C4-2B (cell line): ENCODE results near the gene PRLH.

Experiments
- H3K27ac ChIP-seq: fragments of 450-650 bp; 2 replicates; pipeline ENCODE4 v1.5.1; 2017
- CTCF ChIP-seq: fragments of 450-650 bp; conservative IDR thresholded peaks from 2 replicates; pipeline ENCODE4 v1.5.1; 2017; ENCODE audit warnings: mild to moderate bottlenecking
- ZFX ChIP-seq: fragments of 450-650 bp; IDR thresholded peaks from 2 replicates; pipeline ENCODE4 v1.6.1; 2017

PRLH gene

GRCh38 chr2:237590272-237591140 is 24.1 kb downstream of the PRLH start, which contains the start of gene RAB17:
Gene RAB17 (minus strand): TSS chr2:237590734. CDS start chr2:237586154, 4,580 bp downstream.
- H3K27ac ChIP-seq, result peak within 1 kb of the TSS; percentile 95
- TF ChIP-seq CTCF (no peak), ZFX (no peak)

- TF ChIP-seq ZFX, result no peak
- TF ChIP-seq CTCF, result no peak
- peak overlapping the region; percentile 95 for H3K27ac ChIP-seq
Measured at GRCh38 chr2:237591141-237591881, 24.9 kb downstream of the PRLH start.

GRCh38 chr2:237592425-237592980 is 26.1 kb downstream of the PRLH start:
- no peak for TF ChIP-seq CTCF
- no peak for TF ChIP-seq ZFX
- H3K27ac ChIP-seq, result peak overlapping the region; percentile 95

- 0 out of 2 replicates have a peak overlapping the region, but pooled peaks have one; percentile 66 for H3K27ac ChIP-seq
- TF ChIP-seq CTCF (no peak), ZFX (no peak)
Measured at GRCh38 chr2:237593036-237593435, 26.7 kb downstream of the PRLH start.

DNA sequence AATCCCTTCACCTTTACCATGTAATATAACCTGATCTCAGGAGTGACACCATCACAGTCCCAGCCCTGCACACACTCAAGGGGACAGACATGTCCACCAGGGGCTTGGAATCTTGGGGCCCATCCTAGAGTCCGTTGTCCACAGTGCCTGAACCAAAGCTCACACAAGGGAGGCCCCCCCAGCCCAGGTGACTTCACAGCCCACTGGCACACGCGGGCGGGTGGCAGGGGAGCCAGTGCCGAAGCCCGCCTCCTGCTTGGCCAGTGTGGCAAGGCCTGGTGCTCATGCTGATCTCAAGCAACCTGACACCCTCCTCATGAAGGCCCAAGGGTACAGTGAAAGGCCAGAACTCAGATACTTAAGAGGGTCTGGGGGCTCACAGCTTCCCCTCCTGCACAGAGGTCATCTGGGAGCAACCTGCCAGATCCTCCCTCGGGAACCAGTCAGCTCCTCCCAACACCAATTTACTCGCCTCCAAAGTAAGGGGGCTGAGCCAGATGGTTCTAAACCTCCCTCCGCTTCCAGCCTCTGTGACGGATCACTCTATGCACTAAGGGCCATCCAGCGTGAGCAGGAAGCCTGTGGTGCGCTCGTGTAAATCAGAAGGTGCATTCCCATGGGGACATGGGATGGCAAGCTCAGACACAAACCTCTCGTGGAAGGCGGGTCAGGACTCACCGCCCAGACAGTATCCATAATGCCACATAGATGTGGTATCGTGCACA is 27.4 kb downstream of the PRLH start:
- peak overlapping the region; percentile 66 for H3K27ac ChIP-seq
- TF ChIP-seq ZFX (no peak), CTCF (no peak)

- TF ChIP-seq CTCF, result no peak
- TF ChIP-seq ZFX, result no peak
Measured at GRCh38 chr2:237594514-237594871, 28.1 kb downstream of the PRLH start.

GRCh38 chr2:237595829-237596519 is 29.6 kb downstream of the PRLH start:
- peak overlapping the region; percentile 66 for H3K27ac ChIP-seq

More at GRCh38 chr2:237594514-237594871, 28.1 kb downstream of the PRLH start:
- peak overlapping the region; percentile 66 for H3K27ac ChIP-seq
